ENCODE data around the gene PLEKHH1. TPM values are rescaled to one million over a fixed set of nuclear protein-coding genes. Genes with fewer than 3 reads are reported as not detected.
A peak's percentile ranks its signal among the peaks of the same experiment; 100 is the strongest.

The PLEKHH1 gene
- total RNA-seq: 10 to 100 TPM in 1 of 4 donors, 1 to 10 TPM in 3; 2.4 to 10.2 (median 4.6) TPM

DNA sequence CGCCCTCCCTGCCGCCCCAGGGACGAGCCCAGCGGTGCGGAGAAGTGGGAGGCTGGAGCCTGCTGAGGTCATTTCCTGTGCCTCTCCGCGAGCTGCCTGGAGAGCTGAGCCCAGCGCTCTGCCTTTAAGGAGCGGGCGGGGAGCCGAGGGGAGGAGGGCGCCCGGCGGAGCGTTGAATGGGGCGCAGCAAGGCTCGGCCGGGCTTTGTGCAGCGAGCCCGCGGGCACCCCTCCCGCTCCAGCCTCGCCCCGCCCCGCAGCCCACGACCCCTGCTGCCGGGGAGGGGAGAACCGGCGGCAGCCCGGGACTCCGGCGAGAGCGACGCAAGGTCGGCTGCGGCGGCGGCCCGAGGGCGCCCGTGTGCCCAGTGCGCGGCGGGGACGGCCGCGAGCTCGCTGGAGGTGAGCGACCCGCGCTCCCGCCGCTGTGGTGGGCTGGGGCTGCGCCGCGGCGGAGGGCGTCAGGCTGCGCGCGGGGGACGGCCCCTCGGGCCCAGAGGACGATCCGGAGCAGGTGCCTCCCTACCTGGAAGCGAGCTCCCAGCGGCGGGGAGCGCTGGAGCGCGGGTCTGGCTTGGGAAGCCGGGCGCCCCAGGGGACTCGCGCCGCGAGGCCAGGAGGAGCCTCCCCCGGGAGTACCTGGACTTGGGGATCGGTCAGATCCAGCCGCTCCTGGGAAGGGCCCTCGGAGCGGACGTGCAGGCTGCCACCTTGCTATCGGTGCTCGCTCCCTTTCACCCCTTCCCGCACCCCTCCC, at the start of gene PLEKHH1:
Gene PLEKHH1, plus strand, starts transcription at position 293 of the 756 bp plus-strand sequence. CDS start 8,578 bp downstream, outside the sequence.
- peak; percentile 28 to 40 for DNase-seq (ENCODE audit: low spot score in 2 of 2)
- H3K36me3 ChIP-seq: no peaks in the 10 kb centered on the region
- TF ChIP-seq, protein P1, sequence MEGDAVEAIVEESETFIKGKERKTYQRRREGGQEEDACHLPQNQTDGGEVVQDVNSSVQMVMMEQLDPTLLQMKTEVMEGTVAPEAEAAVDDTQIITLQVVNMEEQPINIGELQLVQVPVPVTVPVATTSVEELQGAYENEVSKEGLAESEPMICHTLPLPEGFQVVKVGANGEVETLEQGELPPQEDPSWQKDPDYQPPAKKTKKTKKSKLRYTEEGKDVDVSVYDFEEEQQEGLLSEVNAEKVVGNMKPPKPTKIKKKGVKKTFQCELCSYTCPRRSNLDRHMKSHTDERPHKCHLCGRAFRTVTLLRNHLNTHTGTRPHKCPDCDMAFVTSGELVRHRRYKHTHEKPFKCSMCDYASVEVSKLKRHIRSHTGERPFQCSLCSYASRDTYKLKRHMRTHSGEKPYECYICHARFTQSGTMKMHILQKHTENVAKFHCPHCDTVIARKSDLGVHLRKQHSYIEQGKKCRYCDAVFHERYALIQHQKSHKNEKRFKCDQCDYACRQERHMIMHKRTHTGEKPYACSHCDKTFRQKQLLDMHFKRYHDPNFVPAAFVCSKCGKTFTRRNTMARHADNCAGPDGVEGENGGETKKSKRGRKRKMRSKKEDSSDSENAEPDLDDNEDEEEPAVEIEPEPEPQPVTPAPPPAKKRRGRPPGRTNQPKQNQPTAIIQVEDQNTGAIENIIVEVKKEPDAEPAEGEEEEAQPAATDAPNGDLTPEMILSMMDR (IDR thresholded peaks at IDR 0.05): no peak
- TF ChIP-seq POLR2A (IDR thresholded peaks at IDR 0.05): peak in 1 of 2 donors; percentile 45
- peak in 1 of 2 donors; percentile 37 for TF ChIP-seq EP300 (IDR thresholded peaks at IDR 0.05)
- peaks cover 0 to 19% (median 7%) of the 10 kb centered on the region in 4 donors for H3K4me1 ChIP-seq
- peak within 1 kb of the TSS; percentile 43 to 86 (median 56) for H3K4me3 ChIP-seq
- H3K27me3 ChIP-seq: no peaks in the 10 kb centered on the region
- H3K27ac ChIP-seq: peak within 1 kb of the TSS; percentile 19 to 72 (median 66)
- 0 to 5% methylated on average over 6 to 41 of the region's 86 CpGs for WGBS, 2 donors
- no peaks in the 10 kb centered on the region for H3K9me3 ChIP-seq

DNA sequence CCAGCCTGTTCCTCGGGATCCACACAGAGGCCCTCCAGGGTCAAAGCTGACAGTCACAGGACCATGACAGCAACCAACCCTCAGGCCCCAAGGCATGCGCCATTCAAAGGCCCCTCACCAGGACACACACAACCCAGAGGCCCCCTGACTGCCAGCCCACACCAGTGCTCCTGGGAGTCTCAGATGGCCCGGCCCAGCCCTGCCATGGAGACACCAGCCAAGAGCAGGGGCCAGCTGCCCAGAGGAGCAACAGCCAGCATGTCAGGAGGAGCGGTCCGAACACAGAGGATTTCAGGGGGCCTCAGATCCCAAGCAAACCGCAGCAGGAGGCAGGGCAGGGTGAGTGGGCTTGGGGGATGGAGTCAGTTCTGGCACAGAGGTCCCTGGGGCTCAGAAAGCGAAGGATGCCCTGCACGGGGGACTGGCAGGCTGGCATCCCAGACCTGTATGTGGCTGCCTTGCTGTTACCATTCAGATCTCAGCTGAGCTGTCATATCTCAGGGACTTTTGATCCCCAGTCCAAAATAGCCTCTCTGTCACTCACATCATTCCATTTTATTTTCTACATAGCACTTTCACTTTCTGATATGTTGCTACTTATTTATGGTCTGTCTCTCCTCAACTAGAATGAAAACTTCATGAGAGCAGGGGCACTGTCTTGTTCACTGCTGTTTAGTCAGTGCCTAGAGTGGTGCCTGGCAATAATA, 49.4 kb upstream of the PLEKHH1 start:
- 73 to 81% methylated on average over 4 to 7 of the region's 8 CpGs for WGBS, 2 donors
- Histone ChIP-seq H3K9me3 (no peaks in the 10 kb centered on the region), H3K4me1 (peaks cover 0 to 6% (median 0%) of the 10 kb centered on the region in 4 donors), H3K36me3 (no peaks in the 10 kb centered on the region), H3K27me3 (no peaks in the 10 kb centered on the region), H3K27ac (no peak overlapping the region), H3K4me3 (no peak overlapping the region)
- TF ChIP-seq POLR2A (IDR thresholded peaks at IDR 0.05) (no peak), EP300 (IDR thresholded peaks at IDR 0.05) (no peak)
- TF ChIP-seq, protein P1 (IDR thresholded peaks at IDR 0.05): no peak
- no peak for DNase-seq (ENCODE audit: low spot score in 2 of 2)

DNA sequence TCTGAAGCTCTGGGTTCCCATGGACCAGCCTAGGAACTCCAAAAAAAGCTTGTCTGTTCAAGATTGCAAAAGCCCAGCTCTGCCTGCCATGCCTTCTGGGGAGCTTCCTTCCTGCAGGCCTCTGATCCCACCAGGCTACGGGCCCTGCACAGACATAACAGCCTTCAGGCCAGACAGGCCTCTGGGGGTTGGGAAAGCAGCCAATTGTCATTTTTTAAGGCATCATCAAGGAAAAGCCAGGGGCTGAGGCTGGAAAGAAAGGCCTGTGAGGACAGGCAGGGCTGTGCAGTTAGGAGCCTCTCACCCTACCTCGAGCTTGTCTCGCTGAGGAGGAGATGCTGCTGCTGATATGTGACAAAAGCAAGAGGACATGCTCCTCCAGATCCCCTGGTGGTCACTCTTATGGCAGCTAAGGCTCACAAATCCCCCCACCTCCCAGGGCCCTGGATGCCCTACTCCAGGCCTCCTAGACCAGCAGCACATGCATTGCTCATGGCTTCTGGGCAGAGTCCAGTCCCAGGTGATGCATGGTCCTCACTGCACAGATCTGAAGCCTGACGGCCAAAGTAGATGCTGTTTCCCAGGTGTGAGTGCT, 47.5 kb upstream of the PLEKHH1 start:
- peaks cover 0 to 12% (median 0%) of the 10 kb centered on the region in 4 donors for H3K4me1 ChIP-seq
- WGBS, 2 donors: 72 to 77% methylated on average over 4 of the region's 4 CpGs
- TF ChIP-seq, protein P1 (IDR thresholded peaks at IDR 0.05): no peak
- TF ChIP-seq POLR2A (IDR thresholded peaks at IDR 0.05) (no peak), EP300 (IDR thresholded peaks at IDR 0.05) (no peak)
- no peak for DNase-seq (ENCODE audit: low spot score in 2 of 2)
- H3K27ac ChIP-seq: no peak overlapping the region
- no peaks in the 10 kb centered on the region for H3K36me3 ChIP-seq
- no peaks in the 10 kb centered on the region for H3K27me3 ChIP-seq
- no peaks in the 10 kb centered on the region for H3K9me3 ChIP-seq
- H3K4me3 ChIP-seq: no peak overlapping the region

DNA sequence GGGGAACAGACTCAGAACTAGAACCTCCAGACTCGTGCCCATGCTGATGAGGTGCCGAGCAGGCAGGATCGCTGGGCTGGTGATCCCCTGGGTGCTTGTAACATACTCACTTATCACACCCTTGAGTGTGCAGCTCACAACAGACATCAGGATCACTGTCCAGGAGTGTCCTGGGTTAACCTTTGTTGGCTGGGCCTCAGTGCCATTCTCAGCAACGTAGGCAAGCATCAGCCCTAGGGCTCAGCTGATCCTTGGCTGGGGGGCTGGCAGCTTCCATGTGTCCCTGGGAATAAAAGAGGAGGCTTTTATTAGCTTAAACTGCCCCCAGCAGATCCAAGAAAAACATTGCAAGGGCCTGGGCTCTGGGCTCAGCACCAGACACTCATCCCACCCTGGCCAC, 46.2 kb upstream of the PLEKHH1 start:
- WGBS, 2 donors: 70 to 76% methylated on average over 3 to 4 of the region's 4 CpGs
- no peak for DNase-seq (ENCODE audit: low spot score in 2 of 2)
- Histone ChIP-seq H3K27me3 (no peaks in the 10 kb centered on the region), H3K27ac (no peak overlapping the region), H3K4me3 (no peak overlapping the region), H3K4me1 (peaks cover 0 to 12% (median 0%) of the 10 kb centered on the region in 4 donors), H3K9me3 (no peaks in the 10 kb centered on the region), H3K36me3 (no peaks in the 10 kb centered on the region)
- TF ChIP-seq EP300 (IDR thresholded peaks at IDR 0.05) (no peak), POLR2A (IDR thresholded peaks at IDR 0.05) (no peak)
- TF ChIP-seq, protein P1 (IDR thresholded peaks at IDR 0.05): no peak

Data from tibial nerve (tissue), 4 donors.